HG03097 (cell line): ENCODE data around the gene HBE1.
"Not testable (repeated sequence)": the region's sequence is repeated elsewhere in the genome, so short reads cannot be mapped to it uniquely, and the experiment has no call there.

Experiments used
- ATAC-seq: cut with Tn5 transposase; IDR thresholded peaks from one replicate; pipeline ENCODE4 v1.9.1; 2021; ENCODE audit not compliant: unreplicated experiment, low FRiP score

HBE1 gene

DNA sequence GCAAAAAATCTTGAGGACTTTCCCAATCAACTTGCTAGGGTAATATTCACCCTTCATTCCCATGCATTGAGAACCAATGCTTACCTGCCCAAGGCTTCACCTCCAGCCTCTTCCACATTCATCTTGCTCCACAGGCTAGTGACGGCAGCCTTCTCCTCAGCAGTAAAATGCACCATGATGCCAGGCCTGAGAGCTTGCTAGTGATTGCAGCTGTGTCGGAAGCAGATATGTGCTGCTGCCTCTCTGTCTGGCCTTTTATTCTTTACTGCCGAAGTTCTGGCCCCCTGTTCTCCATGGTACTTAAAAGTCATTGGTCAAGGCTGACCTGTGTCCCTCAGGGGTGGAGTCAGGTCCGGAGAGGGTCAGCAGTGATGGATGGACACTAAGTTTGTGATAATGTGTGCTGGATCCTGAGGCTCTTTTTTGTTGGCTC is at the start of gene HBE1:
Gene HBE1 (minus strand): TSS at position 231 of the 433 bp plus-strand sequence. CDS start 55 bp downstream, at position 176.
- no peak for ATAC-seq

DNA sequence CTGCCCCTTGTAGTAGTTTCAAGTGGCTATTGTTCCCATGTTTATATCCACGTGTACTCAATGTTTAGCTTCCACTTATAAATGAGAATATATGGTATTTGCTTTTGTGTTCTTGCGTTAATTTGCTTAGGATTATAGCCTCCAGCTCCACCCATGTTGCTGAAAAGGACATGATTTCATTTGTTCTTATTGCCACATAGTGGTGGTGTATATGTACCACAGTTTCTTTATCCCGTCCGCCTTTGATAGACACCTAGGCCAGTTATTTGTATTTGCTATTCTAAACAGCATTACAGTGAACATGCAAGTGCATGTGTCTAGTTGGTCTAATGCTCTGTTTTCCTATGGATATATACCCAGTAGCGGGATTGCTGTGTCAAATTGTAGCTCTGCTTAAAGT is 47.5 kb upstream of the HBE1 start:
- ATAC-seq = no peak

DNA sequence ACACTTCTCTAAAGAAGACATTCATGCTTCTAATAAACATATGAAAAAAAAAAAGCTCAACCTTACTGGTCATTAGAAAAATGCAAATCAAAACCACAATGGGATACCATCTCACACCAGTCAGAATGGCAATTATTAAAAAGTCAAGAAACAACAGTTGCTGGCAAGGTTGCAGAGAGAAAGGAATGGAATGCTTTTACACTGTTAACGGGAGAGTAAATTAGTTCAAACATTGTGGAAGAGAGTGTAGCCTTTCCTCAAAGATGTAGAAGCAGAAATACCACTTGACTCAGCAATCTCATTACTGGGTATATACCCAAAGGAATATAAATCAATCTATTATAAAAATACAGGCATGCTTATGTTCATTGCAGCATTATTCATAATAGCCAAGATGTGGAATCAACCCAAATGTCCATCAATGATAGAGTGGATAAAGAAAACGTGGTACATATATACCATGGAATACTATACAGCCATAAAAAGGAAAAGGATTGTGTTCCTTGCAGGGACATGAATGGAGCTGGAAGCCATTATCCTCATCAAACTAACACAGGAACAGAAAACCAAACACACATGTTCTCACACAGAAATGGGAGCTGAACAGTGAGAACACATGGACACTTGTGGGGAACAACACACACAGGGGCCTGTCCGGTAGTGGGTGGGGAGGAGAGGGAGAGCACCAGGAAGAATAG is 43.7 kb upstream of the HBE1 start:
- ATAC-seq = not testable (repeated sequence)

- ATAC-seq = no peak
Observed at GRCh38 chr11:5310423-5310822, 40.7 kb upstream of the HBE1 start.

DNA sequence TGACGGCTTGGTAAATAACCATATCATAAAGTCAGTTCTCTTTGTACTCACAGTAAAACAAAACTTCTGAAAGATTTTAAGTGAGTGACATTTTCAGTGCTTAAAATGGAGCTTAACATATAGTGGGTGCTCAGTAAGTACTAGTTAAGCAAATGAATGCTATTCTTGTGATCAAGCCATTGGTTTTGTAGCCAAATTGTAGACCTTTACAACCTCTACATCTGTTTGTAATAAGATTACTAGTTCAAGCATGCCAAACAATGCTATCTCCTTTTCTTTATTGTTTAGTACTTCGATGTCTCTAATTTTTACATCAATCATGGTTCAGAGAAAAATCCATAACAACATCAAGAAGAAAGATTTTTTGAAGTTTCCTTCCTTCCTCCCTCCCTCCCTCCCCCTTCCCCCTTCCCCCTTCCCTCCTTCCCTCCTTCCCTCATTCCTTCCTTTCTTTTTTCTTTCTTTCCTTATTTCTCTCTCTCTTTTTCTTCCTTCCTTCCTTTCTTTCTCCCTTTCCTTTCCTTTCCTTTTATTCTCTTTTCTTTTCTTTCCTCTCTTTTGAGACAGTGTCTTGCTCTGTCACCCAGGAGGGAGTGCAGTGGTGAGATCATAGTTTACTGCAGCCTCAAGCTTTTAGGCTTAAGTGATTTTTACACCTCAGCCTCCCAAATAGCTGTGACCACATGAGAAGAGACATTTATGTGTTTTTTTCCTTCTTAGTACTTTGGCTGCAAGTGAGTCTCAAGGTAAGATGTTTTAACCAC is 37.7 kb upstream of the HBE1 start:
- no peak for ATAC-seq

DNA sequence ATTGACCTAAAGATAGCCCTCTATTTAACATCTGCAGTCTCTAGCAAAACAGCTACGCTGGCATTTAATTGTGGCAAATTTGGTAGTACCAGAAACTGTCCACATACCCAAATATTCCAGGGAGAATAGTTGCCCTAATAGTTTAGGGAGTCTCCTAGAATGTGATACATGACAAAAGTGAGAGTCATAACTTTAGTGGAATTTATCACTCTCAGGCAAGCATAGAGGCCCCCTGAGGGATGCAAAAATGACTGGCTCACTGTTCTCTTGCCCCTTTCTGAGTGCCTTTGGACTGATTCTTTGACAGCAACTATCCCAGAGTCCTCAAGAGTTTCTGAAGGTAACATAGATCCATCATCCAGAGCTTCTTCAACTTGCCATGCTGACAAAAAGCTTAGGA is 34.3 kb upstream of the HBE1 start:
- ATAC-seq = no peak

DNA sequence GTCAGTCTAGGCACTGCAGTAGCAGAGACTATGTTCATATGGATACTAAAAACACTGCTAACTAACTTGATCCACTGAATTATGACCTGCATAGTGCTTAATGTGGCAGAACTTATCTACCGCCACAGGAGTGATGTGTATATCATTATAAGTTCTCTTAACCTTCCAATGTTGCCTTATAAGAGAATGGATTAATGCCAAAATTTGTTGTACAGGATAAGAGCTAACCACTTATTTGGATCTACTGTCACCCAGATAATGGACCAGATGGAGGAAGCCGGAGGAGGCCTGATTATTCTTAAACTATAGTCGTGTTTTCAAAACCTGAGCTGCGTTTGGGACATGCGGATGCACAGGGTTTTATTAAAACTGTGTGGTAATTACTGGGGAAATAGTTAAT is 33.9 kb upstream of the HBE1 start:
- ATAC-seq = no peak

GRCh38 chr11:5301846-5302245 is 32.1 kb upstream of the HBE1 start, which contains the start of gene OR51B4:
OR51B4 (minus strand) TSS chr11:5301946; CDS start chr11:5301946, 0 bp downstream.
- ATAC-seq = no peak

DNA sequence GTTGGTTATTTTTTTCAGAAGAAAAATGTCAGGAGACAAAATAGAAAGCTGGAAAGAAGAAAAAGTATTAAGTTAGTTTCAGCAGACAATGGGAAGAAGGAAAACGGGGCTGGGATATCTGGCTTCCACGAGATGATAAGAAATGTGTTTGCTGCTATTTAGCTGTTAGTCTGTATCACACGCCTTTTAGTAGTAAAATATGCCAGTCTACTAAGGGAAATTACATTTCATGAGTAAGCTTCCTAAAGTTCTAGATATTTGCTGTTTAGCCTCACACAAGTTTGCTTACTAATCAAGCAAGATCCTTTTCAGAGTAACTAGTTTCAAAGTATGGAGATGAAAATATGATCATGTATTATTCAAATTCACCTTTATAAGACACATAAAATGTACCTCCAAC is 30.5 kb upstream of the HBE1 start:
- no peak for ATAC-seq

GRCh38 chr11:5298451-5298850 is 28.7 kb upstream of the HBE1 start:
- ATAC-seq = no peak

DNA sequence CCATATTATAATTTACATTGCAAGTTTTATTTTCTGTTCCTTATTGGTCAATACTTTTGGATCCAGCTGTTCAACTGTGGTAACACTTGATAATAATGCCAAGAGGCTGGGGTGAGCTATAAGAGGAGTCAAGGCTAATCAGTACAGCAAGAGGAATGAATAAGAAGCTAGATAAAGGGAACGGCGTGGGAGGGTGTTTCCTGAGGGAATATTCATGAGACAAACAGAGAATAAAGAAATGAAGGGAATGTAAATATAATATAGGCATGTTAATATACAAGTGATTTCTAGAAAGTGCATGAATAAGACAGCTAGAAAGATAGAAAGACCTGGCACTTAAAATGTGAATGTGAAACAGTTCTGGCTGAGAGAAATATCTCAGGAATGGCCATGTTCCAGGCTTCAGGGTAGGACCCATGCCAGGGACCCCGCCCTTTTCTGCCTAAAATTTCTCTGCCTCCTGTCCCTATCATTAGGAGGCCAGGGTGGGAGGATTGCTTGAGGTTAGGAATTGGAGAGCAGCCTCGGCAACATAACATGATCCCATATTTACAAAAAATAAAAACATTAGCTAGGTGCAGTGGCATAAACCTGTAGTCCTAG is 28.1 kb upstream of the HBE1 start:
- ATAC-seq = no peak

GRCh38 chr11:5294342-5294995 is 24.7 kb upstream of the HBE1 start:
- ATAC-seq = not testable (repeated sequence)

DNA sequence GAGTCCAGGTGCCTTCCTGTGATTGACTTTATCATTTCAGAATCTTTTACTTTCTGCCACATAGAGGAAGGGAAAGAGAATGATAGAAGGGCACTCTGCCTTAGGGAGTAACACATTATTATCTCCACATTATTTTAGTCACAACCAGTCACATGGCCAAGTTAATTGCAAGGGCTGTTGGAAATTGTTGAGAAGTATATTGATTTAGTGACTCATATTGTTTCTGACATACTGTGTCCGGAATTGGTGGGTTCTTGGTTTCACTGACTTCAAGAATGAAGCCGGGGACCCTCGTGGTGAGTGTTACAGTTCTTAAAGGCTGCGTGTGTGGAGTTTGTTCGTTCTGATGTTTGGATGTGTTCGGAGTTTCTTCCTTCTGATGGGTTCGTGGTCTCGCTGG is 23.3 kb upstream of the HBE1 start:
- no peak for ATAC-seq

DNA sequence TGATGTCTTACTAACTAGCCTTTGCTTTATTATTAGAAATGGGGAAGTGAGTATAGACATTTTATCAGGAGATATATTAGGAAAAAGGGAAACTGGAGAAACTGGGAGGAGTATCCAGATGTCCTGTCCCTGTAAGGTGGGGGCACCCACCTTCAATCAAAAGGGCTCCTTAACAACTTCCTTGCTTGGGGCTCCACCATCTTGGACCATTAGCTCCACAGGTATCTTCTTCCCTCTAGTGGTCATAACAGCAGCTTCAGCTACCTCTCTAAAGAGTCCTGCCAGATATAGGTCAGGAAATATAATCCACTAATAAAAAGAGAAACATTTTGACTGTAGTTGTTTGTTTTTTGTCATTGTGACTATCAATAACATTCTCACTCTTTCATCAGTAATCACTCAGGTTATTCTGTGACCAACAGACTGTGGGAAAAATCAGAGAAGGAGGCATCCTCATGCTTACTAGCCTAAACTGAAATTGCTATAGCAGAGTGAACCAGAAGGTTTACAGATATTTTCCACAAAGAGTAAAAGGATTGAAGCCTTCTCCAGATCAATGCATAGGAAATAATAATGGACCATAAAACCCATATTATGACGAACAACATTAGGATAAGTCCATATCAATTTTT is 21.6 kb upstream of the HBE1 start:
- ATAC-seq = peak; percentile 61

- no peak for ATAC-seq
Observed at GRCh38 chr11:5290106-5290505, 20.4 kb upstream of the HBE1 start.

- ATAC-seq = no peak
Observed at GRCh38 chr11:5289696-5290095, 20.0 kb upstream of the HBE1 start.

- no peak for ATAC-seq
Observed at GRCh38 chr11:5288906-5289550, 19.3 kb upstream of the HBE1 start.

DNA sequence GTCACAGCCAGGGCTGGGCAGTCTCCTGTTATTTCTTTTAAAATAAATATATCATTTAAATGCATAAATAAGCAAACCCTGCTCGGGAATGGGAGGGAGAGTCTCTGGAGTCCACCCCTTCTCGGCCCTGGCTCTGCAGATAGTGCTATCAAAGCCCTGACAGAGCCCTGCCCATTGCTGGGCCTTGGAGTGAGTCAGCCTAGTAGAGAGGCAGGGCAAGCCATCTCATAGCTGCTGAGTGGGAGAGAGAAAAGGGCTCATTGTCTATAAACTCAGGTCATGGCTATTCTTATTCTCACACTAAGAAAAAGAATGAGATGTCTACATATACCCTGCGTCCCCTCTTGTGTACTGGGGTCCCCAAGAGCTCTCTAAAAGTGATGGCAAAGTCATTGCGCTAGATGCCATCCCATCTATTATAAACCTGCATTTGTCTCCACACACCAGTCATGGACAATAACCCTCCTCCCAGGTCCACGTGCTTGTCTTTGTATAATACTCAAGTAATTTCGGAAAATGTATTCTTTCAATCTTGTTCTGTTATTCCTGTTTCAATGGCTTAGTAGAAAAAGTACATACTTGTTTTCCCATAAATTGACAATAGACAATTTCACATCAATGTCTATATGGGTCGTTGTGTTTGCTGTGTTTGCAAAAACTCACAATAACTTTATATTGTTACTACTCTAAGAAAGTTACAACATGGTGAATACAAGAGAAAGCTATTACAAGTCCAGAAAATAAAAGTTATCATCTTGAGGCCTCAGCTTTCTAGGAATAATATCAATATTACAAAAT is 18.6 kb upstream of the HBE1 start:
- ATAC-seq = no peak

- ATAC-seq = no peak
Observed at GRCh38 chr11:5286901-5287300, 17.2 kb upstream of the HBE1 start.
